HEK293 (cell line): Measurements from ENCODE around the gene TMEM232.

ENCODE experiments used
- CTCF ChIA-PET: fragments of 350-600 bp; formaldehyde crosslinking; extraction: SDS; loops from one replicate; lab custom pipeline; 2021; ENCODE audit warnings: antibody characterized with exemption; lab: Yijun Ruan, JAX
- POLR2A ChIA-PET: fragments of 300-600 bp; formaldehyde crosslinking; extraction: SDS; loops from one replicate; lab custom pipeline; 2020; ENCODE audit warnings: antibody characterized with exemption, inconsistent platforms; lab: Yijun Ruan, JAX
- H3K27ac ChIP-seq: fragments of 200-500 bp; sonication (Bioruptor generic); 2 replicates; pipeline ENCODE4 v1.5.1; 2014; ENCODE audit warnings: low read depth, low read length, control low read depth, inconsistent platforms; ENCODE audit errors: extremely low read depth
- H3K36me3 ChIP-seq, 2 experiments: fragments of 200-500 bp in 1 of 2; sonication (Bioruptor generic) in 1 of 2; 1 replicate in 1 of 2; 2 replicates in 1 of 2; pipeline ENCODE4 v1.5.1; 2014 to 2017; ENCODE audit warnings: inconsistent platforms in 2 of 2, low read length in 2 of 2; ENCODE audit not compliant: control insufficient read depth in 2 of 2, insufficient read depth in 1 of 2
- H3K4me1 ChIP-seq: fragments of 200-500 bp; sonication (Bioruptor generic); 2 replicates; pipeline ENCODE4 v1.5.1; 2014; ENCODE audit warnings: mild to moderate bottlenecking, low read length, inconsistent platforms; ENCODE audit not compliant: control insufficient read depth, insufficient read depth
- H3K4me3 ChIP-seq: 2 replicates; pipeline ENCODE4 v1.5.1; 2011; ENCODE audit warnings: low read depth, mild to moderate bottlenecking, control low read depth, low read length, moderate library complexity
- H3K9me3 ChIP-seq: fragments of 200-500 bp; sonication (Bioruptor generic); 2 replicates; pipeline ENCODE4 v1.5.1; 2014; ENCODE audit warnings: low read depth, low read length, inconsistent platforms; ENCODE audit not compliant: control insufficient read depth, insufficient read depth
- GLI4 ChIP-seq: fragments of 450-650 bp; formaldehyde crosslinking; IDR thresholded peaks from 2 replicates; pipeline ENCODE4 v1.5.1; 2016; ENCODE audit warnings: missing biosample characterization, missing genetic modification characterization
- PRDM1 ChIP-seq: fragments of 450-650 bp; formaldehyde crosslinking; IDR thresholded peaks from 2 replicates; pipeline ENCODE4; 2016; ENCODE audit warnings: missing biosample characterization, missing genetic modification characterization
- ZNF324 ChIP-seq: fragments of 450-650 bp; formaldehyde crosslinking; IDR thresholded peaks from 2 replicates; pipeline ENCODE4 v1.5.1; 2016; ENCODE audit warnings: missing biosample characterization, missing genetic modification characterization
- ZNF362 ChIP-seq: fragments of 450-650 bp; formaldehyde crosslinking; IDR thresholded peaks from 2 replicates; pipeline ENCODE4 v1.5.1; 2016; ENCODE audit warnings: missing biosample characterization, missing genetic modification characterization
- ZNF513 ChIP-seq: fragments of 450-650 bp; IDR thresholded peaks from 2 replicates; pipeline ENCODE4 v1.5.1; 2018; ENCODE audit warnings: missing biosample characterization, missing genetic modification characterization
- ZNF530 ChIP-seq: fragments of 450-650 bp; formaldehyde crosslinking; IDR thresholded peaks from 2 replicates; pipeline ENCODE4 v1.5.1; 2016; ENCODE audit warnings: low read depth, missing biosample characterization, missing genetic modification characterization
- ZNF571 ChIP-seq: fragments of 450-650 bp; formaldehyde crosslinking; IDR thresholded peaks from 2 replicates; pipeline ENCODE4 v1.5.0; 2017; ENCODE audit warnings: missing biosample characterization, missing genetic modification characterization
- ZNF776 ChIP-seq: fragments of 450-650 bp; formaldehyde crosslinking; IDR thresholded peaks from 2 replicates; pipeline ENCODE4 v1.5.0; 2017; ENCODE audit warnings: missing biosample characterization, missing genetic modification characterization, borderline replicate concordance
- ZNF791 ChIP-seq: fragments of 450-650 bp; formaldehyde crosslinking; IDR thresholded peaks from 2 replicates; pipeline ENCODE4 v1.5.1; 2016; ENCODE audit warnings: missing biosample characterization, missing genetic modification characterization
- ZSCAN4 ChIP-seq: fragments of 450-650 bp; formaldehyde crosslinking; IDR thresholded peaks from 2 replicates; pipeline ENCODE4 v1.5.1; 2017; ENCODE audit warnings: missing biosample characterization, missing genetic modification characterization
- TF ChIP-seq, protein P1 (sequence below): fragments of 450-650 bp; formaldehyde crosslinking; conservative IDR thresholded peaks from 2 replicates; pipeline ENCODE4 v1.5.1; 2016; ENCODE audit warnings: low read depth, missing biosample characterization, missing genetic modification characterization
- TF ChIP-seq, protein P2 (sequence below): fragments of 450-650 bp; formaldehyde crosslinking; IDR thresholded peaks from 2 replicates; pipeline ENCODE4 v1.5.1; 2016; ENCODE audit warnings: missing biosample characterization, missing genetic modification characterization, borderline replicate concordance

TMEM232 gene

DNA sequence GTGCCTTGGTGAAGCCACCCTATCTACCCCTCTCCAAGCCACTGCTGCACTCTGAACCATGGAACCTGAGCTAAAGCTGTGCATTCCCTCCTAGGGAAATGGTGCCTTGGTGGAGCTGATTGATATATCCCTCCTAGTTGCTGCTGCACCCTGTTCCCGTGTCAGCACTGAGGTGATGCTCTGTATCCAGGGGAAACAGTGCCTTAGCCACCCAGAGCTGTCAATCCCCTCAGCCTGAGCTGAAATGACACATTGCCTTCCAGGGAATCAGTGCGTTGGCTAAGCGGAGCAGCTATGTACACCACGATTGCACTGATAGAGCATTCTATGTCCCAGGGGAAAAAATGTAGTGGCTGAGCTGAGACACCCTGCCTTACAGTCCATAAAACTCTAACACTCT is 257.0 kb downstream of the TMEM232 start (continued):
- TF ChIP-seq, protein P1, sequence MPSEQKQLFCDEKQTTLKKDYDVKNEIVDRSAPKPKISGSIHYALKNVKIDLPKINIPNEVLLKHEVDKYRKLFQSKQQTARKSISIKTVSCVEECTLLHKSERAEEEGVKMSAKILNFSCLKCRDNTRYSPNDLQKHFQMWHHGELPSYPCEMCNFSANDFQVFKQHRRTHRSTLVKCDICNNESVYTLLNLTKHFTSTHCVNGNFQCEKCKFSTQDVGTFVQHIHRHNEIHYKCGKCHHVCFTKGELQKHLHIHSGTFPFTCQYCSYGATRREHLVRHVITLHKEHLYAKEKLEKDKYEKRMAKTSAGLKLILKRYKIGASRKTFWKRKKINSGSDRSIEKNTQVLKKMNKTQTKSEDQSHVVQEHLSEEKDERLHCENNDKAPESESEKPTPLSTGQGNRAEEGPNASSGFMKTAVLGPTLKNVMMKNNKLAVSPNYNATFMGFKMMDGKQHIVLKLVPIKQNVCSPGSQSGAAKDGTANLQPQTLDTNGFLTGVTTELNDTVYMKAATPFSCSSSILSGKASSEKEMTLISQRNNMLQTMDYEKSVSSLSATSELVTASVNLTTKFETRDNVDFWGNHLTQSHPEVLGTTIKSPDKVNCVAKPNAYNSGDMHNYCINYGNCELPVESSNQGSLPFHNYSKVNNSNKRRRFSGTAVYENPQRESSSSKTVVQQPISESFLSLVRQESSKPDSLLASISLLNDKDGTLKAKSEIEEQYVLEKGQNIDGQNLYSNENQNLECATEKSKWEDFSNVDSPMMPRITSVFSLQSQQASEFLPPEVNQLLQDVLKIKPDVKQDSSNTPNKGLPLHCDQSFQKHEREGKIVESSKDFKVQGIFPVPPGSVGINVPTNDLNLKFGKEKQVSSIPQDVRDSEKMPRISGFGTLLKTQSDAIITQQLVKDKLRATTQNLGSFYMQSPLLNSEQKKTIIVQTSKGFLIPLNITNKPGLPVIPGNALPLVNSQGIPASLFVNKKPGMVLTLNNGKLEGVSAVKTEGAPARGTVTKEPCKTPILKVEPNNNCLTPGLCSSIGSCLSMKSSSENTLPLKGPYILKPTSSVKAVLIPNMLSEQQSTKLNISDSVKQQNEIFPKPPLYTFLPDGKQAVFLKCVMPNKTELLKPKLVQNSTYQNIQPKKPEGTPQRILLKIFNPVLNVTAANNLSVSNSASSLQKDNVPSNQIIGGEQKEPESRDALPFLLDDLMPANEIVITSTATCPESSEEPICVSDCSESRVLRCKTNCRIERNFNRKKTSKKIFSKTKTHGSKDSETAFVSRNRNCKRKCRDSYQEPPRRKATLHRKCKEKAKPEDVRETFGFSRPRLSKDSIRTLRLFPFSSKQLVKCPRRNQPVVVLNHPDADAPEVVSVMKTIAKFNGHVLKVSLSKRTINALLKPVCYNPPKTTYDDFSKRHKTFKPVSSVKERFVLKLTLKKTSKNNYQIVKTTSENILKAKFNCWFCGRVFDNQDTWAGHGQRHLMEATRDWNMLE = no peak
- TF ChIP-seq GLI4 (tag by site-specific recombination) (no peak), ZNF791 (tag by site-specific recombination) (no peak), ZNF776 (tag by site-specific recombination) (no peak), ZNF324 (tag by site-specific recombination) (no peak), ZSCAN4 (tag by site-specific recombination) (no peak)

GRCh38 chr5:110463106-110463505 is 263.4 kb downstream of the TMEM232 start:
- H3K36me3 ChIP-seq = no peaks in the 10 kb centered on the region
- CTCF ChIA-PET = no interaction called here
- H3K27ac ChIP-seq = no peak overlapping the region
- no peaks in the 10 kb centered on the region for H3K9me3 ChIP-seq
- no peak for TF ChIP-seq ZNF571 (tag by site-specific recombination)
- no peak for TF ChIP-seq ZNF513
- TF ChIP-seq PRDM1 = no peak
- no peak for TF ChIP-seq ZNF530 (tag by site-specific recombination)
- TF ChIP-seq, protein P2, sequence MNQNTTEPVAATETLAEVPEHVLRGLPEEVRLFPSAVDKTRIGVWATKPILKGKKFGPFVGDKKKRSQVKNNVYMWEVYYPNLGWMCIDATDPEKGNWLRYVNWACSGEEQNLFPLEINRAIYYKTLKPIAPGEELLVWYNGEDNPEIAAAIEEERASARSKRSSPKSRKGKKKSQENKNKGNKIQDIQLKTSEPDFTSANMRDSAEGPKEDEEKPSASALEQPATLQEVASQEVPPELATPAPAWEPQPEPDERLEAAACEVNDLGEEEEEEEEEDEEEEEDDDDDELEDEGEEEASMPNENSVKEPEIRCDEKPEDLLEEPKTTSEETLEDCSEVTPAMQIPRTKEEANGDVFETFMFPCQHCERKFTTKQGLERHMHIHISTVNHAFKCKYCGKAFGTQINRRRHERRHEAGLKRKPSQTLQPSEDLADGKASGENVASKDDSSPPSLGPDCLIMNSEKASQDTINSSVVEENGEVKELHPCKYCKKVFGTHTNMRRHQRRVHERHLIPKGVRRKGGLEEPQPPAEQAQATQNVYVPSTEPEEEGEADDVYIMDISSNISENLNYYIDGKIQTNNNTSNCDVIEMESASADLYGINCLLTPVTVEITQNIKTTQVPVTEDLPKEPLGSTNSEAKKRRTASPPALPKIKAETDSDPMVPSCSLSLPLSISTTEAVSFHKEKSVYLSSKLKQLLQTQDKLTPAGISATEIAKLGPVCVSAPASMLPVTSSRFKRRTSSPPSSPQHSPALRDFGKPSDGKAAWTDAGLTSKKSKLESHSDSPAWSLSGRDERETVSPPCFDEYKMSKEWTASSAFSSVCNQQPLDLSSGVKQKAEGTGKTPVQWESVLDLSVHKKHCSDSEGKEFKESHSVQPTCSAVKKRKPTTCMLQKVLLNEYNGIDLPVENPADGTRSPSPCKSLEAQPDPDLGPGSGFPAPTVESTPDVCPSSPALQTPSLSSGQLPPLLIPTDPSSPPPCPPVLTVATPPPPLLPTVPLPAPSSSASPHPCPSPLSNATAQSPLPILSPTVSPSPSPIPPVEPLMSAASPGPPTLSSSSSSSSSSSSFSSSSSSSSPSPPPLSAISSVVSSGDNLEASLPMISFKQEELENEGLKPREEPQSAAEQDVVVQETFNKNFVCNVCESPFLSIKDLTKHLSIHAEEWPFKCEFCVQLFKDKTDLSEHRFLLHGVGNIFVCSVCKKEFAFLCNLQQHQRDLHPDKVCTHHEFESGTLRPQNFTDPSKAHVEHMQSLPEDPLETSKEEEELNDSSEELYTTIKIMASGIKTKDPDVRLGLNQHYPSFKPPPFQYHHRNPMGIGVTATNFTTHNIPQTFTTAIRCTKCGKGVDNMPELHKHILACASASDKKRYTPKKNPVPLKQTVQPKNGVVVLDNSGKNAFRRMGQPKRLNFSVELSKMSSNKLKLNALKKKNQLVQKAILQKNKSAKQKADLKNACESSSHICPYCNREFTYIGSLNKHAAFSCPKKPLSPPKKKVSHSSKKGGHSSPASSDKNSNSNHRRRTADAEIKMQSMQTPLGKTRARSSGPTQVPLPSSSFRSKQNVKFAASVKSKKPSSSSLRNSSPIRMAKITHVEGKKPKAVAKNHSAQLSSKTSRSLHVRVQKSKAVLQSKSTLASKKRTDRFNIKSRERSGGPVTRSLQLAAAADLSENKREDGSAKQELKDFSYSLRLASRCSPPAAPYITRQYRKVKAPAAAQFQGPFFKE (tag by site-specific recombination) = no peak
- no peak for TF ChIP-seq ZNF362 (tag by site-specific recombination)
- H3K4me3 ChIP-seq = no peak overlapping the region
- POLR2A ChIA-PET = no interaction called here
- H3K4me1 ChIP-seq = no peaks in the 10 kb centered on the region
